ENCODE data around the gene ZNF608. TPM values are rescaled to one million over a fixed set of nuclear protein-coding genes. Genes with fewer than 3 reads are reported as not detected.

ZNF608 gene
- total RNA-seq, 1 experiment from 2014 or later = 7.3 TPM

DNA sequence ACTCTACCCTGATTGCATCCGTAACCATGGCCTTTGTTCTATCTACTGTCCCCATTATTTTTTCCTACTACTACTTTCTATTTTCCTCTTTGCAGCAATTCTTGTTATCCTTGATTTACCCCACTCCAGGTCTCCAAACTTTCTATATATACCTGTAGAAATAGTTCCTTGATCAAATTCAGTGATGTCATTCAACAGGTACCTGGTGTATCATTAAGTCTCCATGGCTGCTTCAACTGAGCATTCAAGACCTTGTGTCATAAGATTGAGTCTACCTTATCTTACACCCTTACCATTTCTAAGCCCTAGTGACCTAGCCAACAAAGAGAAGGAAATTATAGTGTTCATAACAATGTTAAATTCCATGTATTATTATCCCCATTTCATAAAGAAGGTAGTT is 35.8 kb upstream of the ZNF608 start:
- Mint-ChIP-seq H3K36me3 (ENCODE audit: insufficient read depth, unreplicated experiment) (no peaks in the 10 kb centered on the region), H3K27ac (ENCODE audit: unreplicated experiment) (no peak overlapping the region), H3K27me3 (ENCODE audit: unreplicated experiment) (no peaks in the 10 kb centered on the region), H3K4me1 (ENCODE audit: low read depth, unreplicated experiment) (no peaks in the 10 kb centered on the region), H3K4me3 (ENCODE audit: low read depth, unreplicated experiment) (no peak overlapping the region), H3K9me3 (ENCODE audit: low read depth, unreplicated experiment) (peaks cover 6% of the 10 kb centered on the region)
- CTCF ChIA-PET = no interaction called here
- intact Hi-C loops (cut with micrococcal nuclease; ENCODE audit: unreplicated experiment) = no loop called here
- no peak for DNase-seq
- TF ChIP-seq, protein P1, sequence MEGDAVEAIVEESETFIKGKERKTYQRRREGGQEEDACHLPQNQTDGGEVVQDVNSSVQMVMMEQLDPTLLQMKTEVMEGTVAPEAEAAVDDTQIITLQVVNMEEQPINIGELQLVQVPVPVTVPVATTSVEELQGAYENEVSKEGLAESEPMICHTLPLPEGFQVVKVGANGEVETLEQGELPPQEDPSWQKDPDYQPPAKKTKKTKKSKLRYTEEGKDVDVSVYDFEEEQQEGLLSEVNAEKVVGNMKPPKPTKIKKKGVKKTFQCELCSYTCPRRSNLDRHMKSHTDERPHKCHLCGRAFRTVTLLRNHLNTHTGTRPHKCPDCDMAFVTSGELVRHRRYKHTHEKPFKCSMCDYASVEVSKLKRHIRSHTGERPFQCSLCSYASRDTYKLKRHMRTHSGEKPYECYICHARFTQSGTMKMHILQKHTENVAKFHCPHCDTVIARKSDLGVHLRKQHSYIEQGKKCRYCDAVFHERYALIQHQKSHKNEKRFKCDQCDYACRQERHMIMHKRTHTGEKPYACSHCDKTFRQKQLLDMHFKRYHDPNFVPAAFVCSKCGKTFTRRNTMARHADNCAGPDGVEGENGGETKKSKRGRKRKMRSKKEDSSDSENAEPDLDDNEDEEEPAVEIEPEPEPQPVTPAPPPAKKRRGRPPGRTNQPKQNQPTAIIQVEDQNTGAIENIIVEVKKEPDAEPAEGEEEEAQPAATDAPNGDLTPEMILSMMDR (IDR thresholded peaks at IDR 0.05; ENCODE audit: unreplicated experiment) = no peak
- no TSS peak for BruUV-seq (replicated peaks)

DNA sequence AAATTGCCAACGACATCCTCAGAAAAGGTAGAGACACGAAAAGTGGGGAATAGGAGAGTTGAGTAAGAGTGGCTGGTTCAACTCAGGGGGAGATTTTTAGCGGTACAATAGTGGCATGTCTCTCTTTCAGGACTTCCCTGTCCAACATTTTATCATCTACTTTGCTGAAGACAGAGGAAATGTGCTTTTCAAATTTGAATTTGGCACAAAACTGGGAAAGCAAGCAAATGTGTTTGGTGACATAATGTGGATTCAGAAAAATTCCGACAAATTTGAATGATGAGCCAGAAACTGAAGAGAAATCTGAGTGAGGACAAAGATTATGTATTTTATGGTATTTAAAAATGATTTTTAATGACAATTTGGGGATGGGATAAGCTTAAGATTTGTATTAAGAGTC is 33.6 kb upstream of the ZNF608 start:
- H3K4me3 Mint-ChIP-seq (ENCODE audit: low read depth, unreplicated experiment) = no peak overlapping the region
- no TSS peak for BruUV-seq (replicated peaks)
- H3K36me3 Mint-ChIP-seq (ENCODE audit: insufficient read depth, unreplicated experiment) = no peaks in the 10 kb centered on the region
- TF ChIP-seq, protein P1 (IDR thresholded peaks at IDR 0.05; ENCODE audit: unreplicated experiment) = no peak
- CTCF ChIA-PET = no interaction called here
- no peaks in the 10 kb centered on the region for H3K4me1 Mint-ChIP-seq (ENCODE audit: low read depth, unreplicated experiment)
- intact Hi-C loops (cut with micrococcal nuclease; ENCODE audit: unreplicated experiment) = no loop called here
- no peak overlapping the region for H3K27ac Mint-ChIP-seq (ENCODE audit: unreplicated experiment)
- no peak for DNase-seq
- peaks cover 6% of the 10 kb centered on the region for H3K9me3 Mint-ChIP-seq (ENCODE audit: low read depth, unreplicated experiment)
- no peaks in the 10 kb centered on the region for H3K27me3 Mint-ChIP-seq (ENCODE audit: unreplicated experiment)

DNA sequence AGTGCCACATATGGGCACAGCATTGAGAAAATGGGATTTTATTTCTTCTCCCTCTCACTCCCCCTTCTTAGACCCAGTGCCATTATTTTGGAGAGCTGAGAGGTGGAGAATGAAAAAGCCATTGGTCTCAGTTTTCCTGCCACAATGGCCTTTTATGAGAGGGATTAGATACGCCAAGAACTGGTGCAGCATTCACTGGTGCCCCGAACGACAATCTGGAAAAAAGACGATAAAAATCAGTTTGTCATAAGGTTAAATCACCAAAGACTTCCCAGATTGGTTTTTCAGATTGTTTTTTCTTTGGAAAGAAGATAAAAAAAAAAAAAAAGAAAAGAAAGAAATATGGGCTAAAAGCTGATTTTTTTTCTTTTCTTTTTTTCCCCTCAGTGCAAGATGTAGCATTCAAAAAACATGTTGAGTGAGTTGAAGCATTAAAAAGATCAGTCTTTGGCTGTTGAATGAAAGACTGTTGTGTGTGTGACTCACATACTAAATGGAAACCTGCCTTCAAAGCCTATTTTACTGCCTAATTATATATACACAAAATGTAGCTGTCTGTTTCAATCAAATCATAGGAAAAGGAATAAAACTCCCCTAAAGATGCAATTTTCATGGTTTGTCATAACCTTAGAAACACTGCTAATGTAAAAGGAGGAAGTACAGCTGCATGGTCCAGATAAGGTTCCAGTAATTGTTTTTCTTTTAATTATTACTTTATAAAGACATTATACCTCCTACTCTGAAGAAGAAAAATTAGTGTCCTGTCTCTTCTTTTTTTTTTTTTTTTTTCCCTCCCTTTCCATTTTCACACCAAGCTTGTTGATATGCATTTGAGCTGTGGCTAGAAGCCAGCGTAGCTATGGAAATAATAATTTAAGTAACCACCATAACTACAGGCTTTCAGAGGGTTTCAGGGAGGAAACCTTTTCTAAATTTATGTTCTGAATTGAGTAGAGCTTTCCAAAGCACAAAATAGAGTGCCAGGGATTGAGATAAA is 27.2 kb upstream of the ZNF608 start:
- intact Hi-C loops (cut with micrococcal nuclease; ENCODE audit: unreplicated experiment) = no loop called here

DNA sequence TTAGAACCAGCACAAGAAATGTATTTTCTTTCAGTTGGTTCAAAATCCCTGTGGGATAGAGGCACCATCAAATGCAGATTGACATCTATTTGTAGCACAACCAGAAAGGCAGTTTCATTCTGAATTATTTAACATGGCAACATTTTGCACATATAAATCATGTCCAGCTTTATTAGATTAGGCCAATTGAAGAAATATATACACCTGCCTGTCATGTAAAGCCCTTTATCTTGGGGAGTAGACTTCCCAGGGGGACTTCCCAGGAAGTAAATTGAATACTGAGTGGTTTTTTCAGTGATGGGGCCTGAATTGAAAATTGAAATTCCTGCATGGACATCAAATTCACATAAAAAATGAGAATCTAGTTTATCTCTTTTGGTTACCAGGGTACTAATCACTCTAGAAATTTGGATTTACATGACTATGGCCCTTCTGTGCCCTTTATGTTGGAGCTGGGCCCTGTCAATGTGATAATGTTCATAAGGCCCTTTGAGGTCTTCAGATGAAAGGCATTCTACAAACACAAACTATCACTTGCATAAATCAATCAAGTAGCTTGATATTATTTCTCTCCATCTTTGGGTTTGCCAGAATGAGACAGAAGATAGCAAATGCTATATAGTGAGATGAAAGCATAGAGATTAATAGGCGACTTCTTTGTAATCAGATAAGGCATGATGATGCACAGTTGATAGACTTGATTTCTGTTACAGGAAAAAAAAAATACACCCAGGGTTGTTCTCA is 26.2 kb upstream of the ZNF608 start:
- Mint-ChIP-seq H3K9me3 (ENCODE audit: low read depth, unreplicated experiment) (no peaks in the 10 kb centered on the region), H3K4me1 (ENCODE audit: low read depth, unreplicated experiment) (no peaks in the 10 kb centered on the region), H3K27ac (ENCODE audit: unreplicated experiment) (no peak overlapping the region), H3K27me3 (ENCODE audit: unreplicated experiment) (no peaks in the 10 kb centered on the region), H3K4me3 (ENCODE audit: low read depth, unreplicated experiment) (no peak overlapping the region), H3K36me3 (ENCODE audit: insufficient read depth, unreplicated experiment) (no peaks in the 10 kb centered on the region)
- CTCF ChIA-PET = no interaction called here
- TF ChIP-seq, protein P1 (IDR thresholded peaks at IDR 0.05; ENCODE audit: unreplicated experiment) = no peak
- intact Hi-C loops (cut with micrococcal nuclease; ENCODE audit: unreplicated experiment) = no loop called here
- DNase-seq = no peak
- no TSS peak for BruUV-seq (replicated peaks)

More for the DNA sequence above, 27.2 kb upstream of the ZNF608 start:
- no peaks in the 10 kb centered on the region for H3K27me3 Mint-ChIP-seq (ENCODE audit: unreplicated experiment)
- H3K4me3 Mint-ChIP-seq (ENCODE audit: low read depth, unreplicated experiment) = no peak overlapping the region
- CTCF ChIA-PET = interaction anchor here (0.6 to 0.7 kb wide), 3 partner anchors 8 to 963 kb away, joined by 3 to 6 read pairs (median 3); no protein-coding TSS in a partner anchor
- H3K9me3 Mint-ChIP-seq (ENCODE audit: low read depth, unreplicated experiment) = peaks cover 3% of the 10 kb centered on the region
- no peak for DNase-seq
- no peaks in the 10 kb centered on the region for H3K4me1 Mint-ChIP-seq (ENCODE audit: low read depth, unreplicated experiment)
- TF ChIP-seq, protein P1 (IDR thresholded peaks at IDR 0.05; ENCODE audit: unreplicated experiment) = no peak
- no peaks in the 10 kb centered on the region for H3K36me3 Mint-ChIP-seq (ENCODE audit: insufficient read depth, unreplicated experiment)
- BruUV-seq (replicated peaks) = no TSS peak
- no peak overlapping the region for H3K27ac Mint-ChIP-seq (ENCODE audit: unreplicated experiment)

Measured in Calu3 (cell line).